Natural killer cell (primary cell): Measurements from ENCODE around the gene SERPINB12. TPM values are rescaled to one million over a fixed set of nuclear protein-coding genes. Genes with fewer than 3 reads are reported as not detected.
A peak's percentile ranks its signal among the peaks of the same experiment; 100 is the strongest.

Experiments
- ATAC-seq, 3 donors: fragments of 150-1000 bp in 2 of 3; fragments of 200-7000 bp in 1 of 3; cut with Tn5 transposase; 1 replicate in 1 of 3; 2 replicates in 2 of 3; pipeline ENCODE4 v1.10.0; 2021; ENCODE audit warnings: mild to moderate bottlenecking in 2 of 3, moderate library complexity in 2 of 3
- DNase-seq, 2 donors: peaks; one replicate each; pipeline versions ENCODE4 v3.0.0 to v3.0.0-alpha.2; 2013 to 2021; ENCODE audit warnings: mixed read lengths in 1 of 2
- H3K27ac ChIP-seq: one replicate; pipeline ENCODE4 v1.5.1; 2013; ENCODE audit warnings: mild to moderate bottlenecking, low read length
- H3K27me3 ChIP-seq: one replicate; pipeline ENCODE4 v1.6.1; 2013; ENCODE audit warnings: low read length; ENCODE audit not compliant: control insufficient read depth, insufficient read depth
- H3K36me3 ChIP-seq: one replicate; pipeline ENCODE4 v1.6.1; 2013; ENCODE audit warnings: low read length; ENCODE audit not compliant: control insufficient read depth, insufficient read depth
- H3K4me1 ChIP-seq: one replicate; pipeline ENCODE4 v1.6.1; 2013; ENCODE audit warnings: low read length; ENCODE audit not compliant: control insufficient read depth, insufficient read depth
- H3K4me3 ChIP-seq: one replicate; pipeline ENCODE4 v1.5.1; 2013; ENCODE audit warnings: low read length
- H3K9me3 ChIP-seq: one replicate; pipeline ENCODE4 v1.6.1; 2013; ENCODE audit warnings: low read length; ENCODE audit not compliant: control insufficient read depth, insufficient read depth
- H3K27ac Mint-ChIP-seq, 2 donors: one replicate each; pipeline ENCODE4 v1.8.0; 2022; ENCODE audit warnings: mild to moderate bottlenecking in 2 of 2, mixed read lengths in 2 of 2, moderate library complexity in 1 of 2
- H3K27me3 Mint-ChIP-seq, 2 donors: one replicate each; pipeline ENCODE4 v1.8.0; 2022; ENCODE audit warnings: low read depth in 2 of 2, mixed read lengths in 2 of 2
- H3K36me3 Mint-ChIP-seq: one replicate; pipeline ENCODE4 v1.8.0; 2022; ENCODE audit warnings: mixed read lengths
- H3K4me1 Mint-ChIP-seq, 2 donors: one replicate each; pipeline ENCODE4 v1.8.0; 2022; ENCODE audit warnings: mixed read lengths in 2 of 2
- H3K4me3 Mint-ChIP-seq: one replicate; pipeline ENCODE4 v1.8.0; 2022; ENCODE audit warnings: mild to moderate bottlenecking, moderate library complexity, mixed read lengths
- H3K9me3 Mint-ChIP-seq, 2 donors: one replicate each; pipeline ENCODE4 v1.8.0; 2022; ENCODE audit warnings: mixed read lengths in 2 of 2
- WGBS: methylation state at CpG from one replicate; pipeline ENCODE4 v1.1.7; 2013; ENCODE audit warnings: missing lambda C conversion rate; ENCODE audit not compliant: insufficient coverage; 5-methylcytosine and 5-hydroxymethylcytosine counted together
- intact Hi-C: fragments of 100-400 bp; cut with micrococcal nuclease; formaldehyde crosslinking; loops from one replicate; pipeline ENCODE4 v1.14.2; 2022
- total RNA-seq, 4 donors: library from RNA; stranded (reverse); fragments of 120-200 nt in 1 of 4; gene quantifications; one replicate each; pipeline versions ENCODE4 v1.2.3 to v1.2.4, GENCODE V29; 2013 to 2022
- TF ChIP-seq, protein P1 (sequence below): fragments of 200-600 bp; IDR thresholded peaks from one replicate; pipeline ENCODE4 v1.8.0; 2022; ENCODE audit warnings: antibody characterized with exemption

SERPINB12 gene
- total RNA-seq, 3 donors from 2014 or later (not counting 1 experiment from before 2014, with no cell fraction given), result not detected

DNA sequence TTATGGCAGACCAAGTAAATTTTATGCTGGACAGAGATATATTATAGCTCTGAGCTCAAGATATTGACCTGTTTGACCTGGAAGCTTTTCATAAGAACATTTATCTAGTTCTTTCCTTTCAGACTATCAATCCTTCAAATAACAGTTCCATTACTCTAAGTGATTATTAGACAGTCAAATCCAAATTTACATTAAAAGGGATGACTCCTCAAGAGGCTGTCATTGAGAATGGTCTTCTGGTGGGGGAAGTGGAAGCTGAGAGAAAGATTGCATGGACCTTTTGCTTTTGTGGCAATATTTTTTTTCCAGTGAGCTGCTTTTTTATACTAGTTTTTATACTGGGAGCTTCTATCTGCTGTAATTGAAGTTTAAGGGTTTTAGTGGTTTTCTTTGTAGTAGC is 14.9 kb upstream of the SERPINB12 start:
- H3K27ac ChIP-seq, result no peak overlapping the region
- intact Hi-C loops, result no loop called here
- Mint-ChIP-seq H3K4me3 (no peak overlapping the region), H3K27me3 (peaks cover 4 to 13% of the 10 kb centered on the region in 2 donors), H3K4me1 (no peaks in the 10 kb centered on the region), H3K9me3 (no peaks in the 10 kb centered on the region), H3K27ac (no peak overlapping the region), H3K36me3 (no peaks in the 10 kb centered on the region)
- peaks cover 3% of the 10 kb centered on the region for H3K27me3 ChIP-seq
- H3K36me3 ChIP-seq, result no peaks in the 10 kb centered on the region
- TF ChIP-seq, protein P1, sequence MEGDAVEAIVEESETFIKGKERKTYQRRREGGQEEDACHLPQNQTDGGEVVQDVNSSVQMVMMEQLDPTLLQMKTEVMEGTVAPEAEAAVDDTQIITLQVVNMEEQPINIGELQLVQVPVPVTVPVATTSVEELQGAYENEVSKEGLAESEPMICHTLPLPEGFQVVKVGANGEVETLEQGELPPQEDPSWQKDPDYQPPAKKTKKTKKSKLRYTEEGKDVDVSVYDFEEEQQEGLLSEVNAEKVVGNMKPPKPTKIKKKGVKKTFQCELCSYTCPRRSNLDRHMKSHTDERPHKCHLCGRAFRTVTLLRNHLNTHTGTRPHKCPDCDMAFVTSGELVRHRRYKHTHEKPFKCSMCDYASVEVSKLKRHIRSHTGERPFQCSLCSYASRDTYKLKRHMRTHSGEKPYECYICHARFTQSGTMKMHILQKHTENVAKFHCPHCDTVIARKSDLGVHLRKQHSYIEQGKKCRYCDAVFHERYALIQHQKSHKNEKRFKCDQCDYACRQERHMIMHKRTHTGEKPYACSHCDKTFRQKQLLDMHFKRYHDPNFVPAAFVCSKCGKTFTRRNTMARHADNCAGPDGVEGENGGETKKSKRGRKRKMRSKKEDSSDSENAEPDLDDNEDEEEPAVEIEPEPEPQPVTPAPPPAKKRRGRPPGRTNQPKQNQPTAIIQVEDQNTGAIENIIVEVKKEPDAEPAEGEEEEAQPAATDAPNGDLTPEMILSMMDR, result no peak
- ATAC-seq (no peak), DNase-seq (no peak)
- H3K4me3 ChIP-seq, result no peak overlapping the region
- H3K9me3 ChIP-seq, result no peaks in the 10 kb centered on the region
- no peaks in the 10 kb centered on the region for H3K4me1 ChIP-seq

DNA sequence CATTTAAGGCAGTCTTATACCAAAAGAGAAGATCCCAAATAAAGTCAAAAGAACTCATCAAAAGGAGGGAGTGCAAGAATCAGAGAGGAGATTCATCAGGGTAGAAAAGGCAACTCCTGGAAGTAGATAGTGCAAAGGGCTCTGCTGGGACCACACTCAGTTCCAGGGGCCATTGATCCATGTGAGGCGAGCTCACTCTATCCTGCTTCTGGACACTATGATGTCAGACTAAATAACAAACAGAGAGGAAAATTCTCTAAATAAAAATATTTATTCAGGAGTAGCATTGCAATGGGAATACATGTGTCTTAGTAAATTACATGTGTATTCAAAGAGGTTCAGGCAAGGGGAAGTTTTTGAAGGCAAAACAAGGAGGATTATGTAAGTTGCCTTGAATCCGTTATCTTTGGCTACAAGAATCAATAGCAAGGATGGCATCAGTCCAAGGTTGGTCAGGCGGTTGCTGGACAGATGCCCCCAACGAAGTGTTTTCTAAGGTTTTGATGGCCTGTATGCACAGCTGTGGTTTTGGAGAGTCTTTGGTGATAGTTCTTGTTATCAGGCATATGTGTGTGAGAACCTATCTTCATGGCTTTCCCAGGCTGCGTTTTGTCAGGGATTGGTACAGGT is 13.2 kb upstream of the SERPINB12 start:
- no peaks in the 10 kb centered on the region for H3K27me3 ChIP-seq

DNA sequence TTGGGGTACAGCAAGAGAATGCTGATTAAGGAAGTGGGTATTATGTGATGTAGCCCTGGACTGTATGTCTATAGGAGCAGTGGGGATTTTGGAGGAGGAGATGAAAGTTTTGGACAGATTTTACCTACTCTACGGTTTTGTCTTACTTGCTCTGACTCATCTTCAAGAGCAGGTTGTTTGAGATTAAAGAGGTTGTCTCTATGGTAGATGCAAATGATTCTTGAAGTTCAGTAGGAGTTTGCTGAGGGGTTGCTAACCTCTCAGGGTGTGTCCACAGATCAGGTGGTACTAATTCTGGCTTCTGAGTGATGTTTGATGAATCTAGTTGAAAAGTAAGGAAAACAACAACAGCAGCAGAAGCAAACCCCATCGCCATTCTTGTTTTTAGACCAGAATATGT is 9.7 kb upstream of the SERPINB12 start:
- H3K36me3 Mint-ChIP-seq, result no peaks in the 10 kb centered on the region
- Histone ChIP-seq H3K36me3 (no peaks in the 10 kb centered on the region), H3K4me1 (no peaks in the 10 kb centered on the region), H3K9me3 (no peaks in the 10 kb centered on the region), H3K27me3 (no peaks in the 10 kb centered on the region), H3K27ac (no peak overlapping the region), H3K4me3 (no peak overlapping the region)
- TF ChIP-seq, protein P1, result no peak
- H3K4me3 Mint-ChIP-seq, result no peak overlapping the region
- intact Hi-C loops, result no loop called here
- ATAC-seq, result no peak
- H3K27ac Mint-ChIP-seq, result no peak overlapping the region
- H3K9me3 Mint-ChIP-seq, result no peaks in the 10 kb centered on the region
- WGBS, result 89% methylated on average over 2 of the region's 2 CpGs
- DNase-seq, result no peak
- peaks cover 8 to 12% of the 10 kb centered on the region in 2 donors for H3K4me1 Mint-ChIP-seq
- no peaks in the 10 kb centered on the region for H3K27me3 Mint-ChIP-seq

More for the DNA sequence above, 13.2 kb upstream of the SERPINB12 start:
- 85% methylated on average over 5 of the region's 5 CpGs for WGBS
- Histone ChIP-seq H3K9me3 (no peaks in the 10 kb centered on the region), H3K4me3 (no peak overlapping the region), H3K36me3 (no peaks in the 10 kb centered on the region), H3K4me1 (no peaks in the 10 kb centered on the region), H3K27ac (no peak overlapping the region)
- DNase-seq (no peak), ATAC-seq (no peak)
- Mint-ChIP-seq H3K27me3 (no peaks in the 10 kb centered on the region), H3K4me3 (no peak overlapping the region), H3K9me3 (no peaks in the 10 kb centered on the region), H3K27ac (no peak overlapping the region), H3K36me3 (no peaks in the 10 kb centered on the region), H3K4me1 (peaks cover 0 to 3% of the 10 kb centered on the region in 2 donors)
- intact Hi-C loops, result no loop called here
- TF ChIP-seq, protein P1, result no peak

DNA sequence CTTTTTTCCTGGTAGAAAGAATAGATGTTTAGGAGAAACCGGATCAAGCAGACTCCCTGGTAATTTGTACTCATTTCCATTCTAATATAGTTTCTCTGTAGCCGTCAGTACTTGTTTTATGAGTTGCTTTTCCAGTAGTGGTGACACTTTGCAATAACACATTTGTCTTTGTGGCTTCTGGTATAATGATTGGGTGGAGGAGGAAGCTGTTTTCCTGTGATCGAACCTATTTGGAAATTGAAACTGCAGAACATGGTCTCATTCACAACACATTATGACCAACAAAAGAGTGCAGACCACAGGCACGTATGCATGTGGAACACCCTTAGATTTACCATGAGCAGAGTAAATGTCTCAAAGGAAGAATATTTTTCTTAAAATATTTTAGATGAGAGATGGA is 7.6 kb upstream of the SERPINB12 start:
- 17% methylated on average over 2 of the region's 4 CpGs for WGBS
- Mint-ChIP-seq H3K27me3 (peaks cover 2 to 14% of the 10 kb centered on the region in 2 donors), H3K36me3 (no peaks in the 10 kb centered on the region), H3K9me3 (no peaks in the 10 kb centered on the region), H3K27ac (peak overlapping the region in 1 of 2 donors; percentile 60), H3K4me1 (peaks cover 8 to 12% of the 10 kb centered on the region in 2 donors), H3K4me3 (peak overlapping the region; percentile 0)
- Histone ChIP-seq H3K36me3 (no peaks in the 10 kb centered on the region), H3K9me3 (no peaks in the 10 kb centered on the region), H3K27ac (no peak overlapping the region), H3K4me1 (no peaks in the 10 kb centered on the region), H3K27me3 (no peaks in the 10 kb centered on the region), H3K4me3 (no peak overlapping the region)
- TF ChIP-seq, protein P1, result no peak
- DNase-seq, result no peak
- intact Hi-C loops, result no loop called here
- ATAC-seq, result peak in 1 of 3 donors; percentile 45
